ENCODE data around the gene NPY.
"Not testable (repeated sequence)": the region's sequence is repeated elsewhere in the genome, so short reads cannot be mapped to it uniquely, and the experiment has no call there.

The NPY gene

DNA sequence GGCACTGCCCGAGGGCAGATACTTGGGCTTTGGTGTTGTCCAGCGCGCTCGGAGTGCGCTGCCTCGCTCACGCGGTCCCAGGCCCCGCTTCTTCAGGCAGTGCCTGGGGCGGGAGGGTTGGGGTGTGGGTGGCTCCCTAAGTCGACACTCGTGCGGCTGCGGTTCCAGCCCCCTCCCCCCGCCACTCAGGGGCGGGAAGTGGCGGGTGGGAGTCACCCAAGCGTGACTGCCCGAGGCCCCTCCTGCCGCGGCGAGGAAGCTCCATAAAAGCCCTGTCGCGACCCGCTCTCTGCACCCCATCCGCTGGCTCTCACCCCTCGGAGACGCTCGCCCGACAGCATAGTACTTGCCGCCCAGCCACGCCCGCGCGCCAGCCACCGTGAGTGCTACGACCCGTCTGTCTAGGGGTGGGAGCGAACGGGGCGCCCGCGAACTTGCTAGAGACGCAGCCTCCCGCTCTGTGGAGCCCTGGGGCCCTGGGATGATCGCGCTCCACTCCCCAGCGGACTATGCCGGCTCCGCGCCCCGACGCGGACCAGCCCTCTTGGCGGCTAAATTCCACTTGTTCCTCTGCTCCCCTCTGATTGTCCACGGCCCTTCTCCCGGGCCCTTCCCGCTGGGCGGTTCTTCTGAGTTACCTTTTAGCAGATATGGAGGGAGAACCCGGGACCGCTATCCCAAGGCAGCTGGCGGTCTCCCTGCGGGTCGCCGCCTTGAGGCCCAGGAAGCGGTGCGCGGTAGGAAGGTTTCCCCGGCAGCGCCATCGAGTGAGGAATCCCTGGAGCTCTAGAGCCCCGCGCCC, at the start of gene NPY:
Gene NPY, plus strand, starts transcription at position 294 of the 802 bp plus-strand sequence. CDS start 1,051 bp downstream, outside the sequence.
- no peak for DNase-seq

DNA sequence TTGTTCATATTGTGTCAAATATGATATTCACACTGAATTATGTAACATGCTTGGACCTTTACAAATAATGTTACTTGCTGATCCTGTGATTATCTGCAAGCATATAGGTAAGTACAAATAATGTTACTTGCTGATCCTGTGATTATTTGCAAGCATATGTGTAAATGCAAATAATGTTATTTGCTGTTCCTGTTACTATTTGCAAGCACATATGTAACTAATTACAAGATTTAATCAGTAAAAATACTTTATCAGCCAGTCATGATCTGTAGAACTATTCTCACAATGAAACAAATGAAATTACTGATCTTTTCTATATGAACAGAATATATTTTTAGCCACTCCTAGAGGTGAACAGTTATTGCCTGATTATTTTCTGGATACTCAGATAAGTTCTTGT, 44.7 kb upstream of the NPY start:
- DNase-seq: no peak

DNA sequence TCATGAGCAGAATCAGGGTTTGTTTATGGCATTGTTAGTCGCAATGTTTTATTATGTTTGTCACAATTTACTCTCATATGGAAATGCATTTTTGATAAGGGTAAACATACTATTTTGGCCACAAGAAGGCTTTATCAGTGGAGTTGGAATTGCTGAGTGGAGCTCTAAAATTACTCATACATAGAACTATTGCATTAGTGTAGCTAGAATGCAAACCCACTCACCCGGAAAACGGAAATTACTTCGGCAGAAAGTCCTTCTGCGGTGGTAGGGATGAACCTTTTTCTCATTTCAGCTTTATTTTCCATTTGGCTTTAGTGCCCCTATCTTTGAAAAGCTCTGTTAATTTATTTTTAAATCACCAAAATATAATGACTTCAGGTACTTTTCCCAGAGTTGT, 42.8 kb upstream of the NPY start:
- no peak for DNase-seq

DNA sequence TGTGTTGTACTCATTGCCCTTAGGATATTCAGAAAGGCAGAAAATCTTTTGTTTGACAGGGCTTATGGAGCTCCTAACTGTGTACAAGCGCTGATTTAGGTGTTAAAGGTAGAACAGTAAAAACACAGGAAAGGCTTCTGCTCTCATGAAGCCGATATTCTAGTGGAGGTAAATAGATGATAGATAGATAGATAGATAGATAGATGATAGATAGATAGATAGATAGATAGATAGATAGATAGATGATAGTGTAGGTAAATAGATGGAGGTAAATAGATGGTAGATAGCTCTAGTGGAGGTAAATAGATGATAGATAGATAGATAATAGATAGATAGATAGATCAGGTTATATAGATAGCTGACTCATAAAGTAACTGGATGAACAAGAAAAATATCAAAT, 39.4 kb upstream of the NPY start:
- no peak for DNase-seq

DNA sequence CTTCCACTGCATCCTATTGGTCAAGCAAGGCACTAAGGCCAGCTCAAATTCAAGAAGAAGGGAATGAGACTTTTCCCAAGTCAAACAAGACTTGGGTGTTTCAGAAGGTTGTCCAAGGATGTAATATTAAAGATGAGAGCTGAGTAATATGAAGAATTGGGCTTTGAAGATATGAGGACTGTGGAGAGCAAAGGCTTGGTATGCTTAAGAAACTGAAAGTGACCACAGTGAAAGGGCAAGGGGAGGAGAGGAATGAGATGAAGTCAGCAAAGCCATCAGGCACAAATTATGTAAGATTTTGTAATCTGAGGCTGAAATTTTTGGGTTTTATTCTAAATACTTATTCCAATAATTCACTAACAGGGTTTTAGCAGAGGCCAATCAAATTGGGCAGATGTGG, 38.6 kb upstream of the NPY start:
- DNase-seq: no peak

DNA sequence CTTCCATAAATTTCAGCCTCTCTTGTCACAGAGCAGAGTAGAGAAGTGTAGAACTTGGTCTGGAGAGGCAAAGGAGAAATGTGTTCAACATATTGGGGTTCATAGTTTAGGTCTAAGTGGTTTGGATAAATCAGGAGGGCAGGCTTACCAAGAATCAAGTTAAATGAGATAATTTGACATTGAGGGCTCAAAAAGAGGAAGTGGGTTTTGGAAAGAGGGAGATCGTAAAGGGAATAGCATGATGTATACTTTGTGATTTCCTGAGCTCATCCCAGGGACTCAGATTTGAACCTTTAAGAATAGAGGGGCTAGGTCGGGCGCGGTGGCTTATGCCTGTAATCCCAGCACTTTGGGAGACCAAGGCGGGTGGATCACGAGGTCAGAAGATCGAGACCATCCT, 34.7 kb upstream of the NPY start:
- DNase-seq: no peak

DNA sequence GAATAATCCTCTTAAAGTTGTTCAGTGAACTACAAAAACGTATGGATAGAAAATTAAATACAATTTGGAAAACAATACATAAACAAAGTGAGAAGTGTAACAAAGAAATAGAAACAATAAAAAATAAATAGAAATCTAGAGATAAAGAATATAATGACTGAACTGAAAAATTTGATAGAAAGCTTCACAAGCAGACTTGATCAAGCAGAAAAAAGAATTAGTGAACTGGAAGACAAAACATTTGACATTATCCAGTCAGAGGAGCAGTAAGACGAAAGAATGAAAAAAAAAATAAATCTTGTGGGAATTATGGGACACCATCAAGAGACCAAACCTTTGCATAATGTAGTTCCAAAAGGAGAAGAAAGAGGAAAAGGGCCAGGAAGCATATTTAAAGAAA, 32.4 kb upstream of the NPY start:
- DNase-seq: no peak

DNA sequence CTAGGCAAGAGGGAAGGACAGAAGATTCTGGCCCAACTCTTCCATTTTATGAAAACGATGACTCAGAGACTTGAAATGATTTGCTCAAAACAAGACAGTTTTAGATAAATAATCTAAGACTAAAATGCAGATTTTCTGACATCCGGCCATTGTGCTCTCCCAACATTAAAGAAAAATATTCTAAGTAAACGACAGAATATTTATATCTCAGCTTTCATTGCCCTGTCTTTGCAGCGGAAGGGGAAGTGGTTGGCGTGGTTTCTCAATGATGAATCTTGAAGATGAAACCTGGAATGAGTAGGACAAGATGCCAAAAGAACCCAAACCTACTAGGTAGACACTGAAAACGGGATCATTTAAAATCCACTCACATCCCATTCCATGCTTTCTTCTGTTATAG, 28.9 kb upstream of the NPY start:
- DNase-seq: no peak

DNA sequence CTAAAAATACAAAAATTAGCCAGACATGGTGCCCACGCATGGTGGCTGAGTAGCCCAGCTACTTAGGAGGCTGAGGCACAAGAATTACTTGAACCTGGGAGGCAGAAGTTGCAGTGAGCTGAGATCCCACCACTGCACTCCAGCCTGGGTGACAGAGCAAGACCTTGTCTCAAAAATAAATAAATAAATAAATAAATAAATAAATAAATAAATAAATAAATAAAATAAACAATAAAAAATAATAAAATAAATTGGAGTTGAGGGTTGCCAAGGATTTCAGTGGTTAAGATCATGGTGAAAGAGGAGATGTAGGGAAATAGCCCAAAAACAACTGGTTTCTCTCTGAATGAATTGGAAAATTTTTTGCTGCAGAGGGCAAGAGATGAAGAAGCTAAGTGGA, 25.7 kb upstream of the NPY start:
- not testable (repeated sequence) for DNase-seq

DNA sequence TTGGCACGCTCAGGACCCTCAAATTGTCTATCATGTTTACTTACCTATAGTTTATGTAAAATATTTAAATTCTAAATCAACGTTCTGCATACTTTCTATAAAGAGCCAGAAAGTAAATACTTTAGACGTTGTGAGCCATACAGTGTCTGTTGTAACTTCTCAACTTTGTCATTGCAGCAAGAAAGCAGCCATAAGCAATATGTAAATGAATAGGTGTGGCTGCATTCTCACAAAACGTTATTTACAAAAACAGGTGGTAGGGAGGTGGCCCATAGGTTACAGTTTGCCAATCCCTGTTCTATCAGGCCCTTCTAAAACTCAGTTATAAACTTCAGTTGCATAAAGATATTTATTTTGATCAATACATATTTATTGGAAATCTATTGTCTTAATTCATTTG, 12.1 kb upstream of the NPY start:
- no peak for DNase-seq

DNA sequence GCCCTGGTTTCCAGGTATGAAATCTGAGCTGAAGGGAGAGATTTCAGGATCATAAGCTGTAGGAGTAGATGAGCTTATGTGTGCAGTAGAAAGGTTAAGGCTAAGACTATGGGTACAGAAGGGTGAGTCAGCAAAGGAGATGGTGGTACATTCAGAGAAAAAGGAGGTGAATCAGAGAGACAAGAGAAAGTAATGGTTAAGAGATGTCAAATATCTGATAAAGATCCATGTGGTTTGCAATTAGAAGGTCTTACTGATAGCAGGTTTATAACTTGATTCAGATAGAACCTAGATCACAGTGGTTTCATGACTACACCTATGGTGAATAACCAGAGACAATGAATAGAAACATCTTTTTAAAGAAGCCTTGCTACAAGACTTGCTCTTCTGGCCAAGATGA, 4.5 kb upstream of the NPY start:
- no peak for DNase-seq

DNA sequence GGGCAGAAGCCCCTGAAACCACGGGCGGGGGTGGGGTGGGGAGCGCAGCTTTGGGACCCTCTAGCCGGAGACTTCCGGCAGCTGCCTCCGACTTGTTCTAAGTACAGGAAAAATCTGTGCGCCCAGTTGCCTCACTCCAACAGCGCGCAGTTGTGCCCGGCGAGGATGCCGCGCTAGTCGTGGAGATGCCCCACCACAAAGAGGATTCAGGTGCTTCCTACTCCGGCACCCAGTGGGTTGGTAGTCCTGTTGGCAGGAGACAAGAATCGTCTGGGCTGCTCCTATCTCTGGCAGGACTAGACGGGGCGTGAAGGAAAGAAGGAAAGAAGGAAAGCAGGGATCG, 465 bp upstream of the NPY start:
- no peak for DNase-seq

DNA sequence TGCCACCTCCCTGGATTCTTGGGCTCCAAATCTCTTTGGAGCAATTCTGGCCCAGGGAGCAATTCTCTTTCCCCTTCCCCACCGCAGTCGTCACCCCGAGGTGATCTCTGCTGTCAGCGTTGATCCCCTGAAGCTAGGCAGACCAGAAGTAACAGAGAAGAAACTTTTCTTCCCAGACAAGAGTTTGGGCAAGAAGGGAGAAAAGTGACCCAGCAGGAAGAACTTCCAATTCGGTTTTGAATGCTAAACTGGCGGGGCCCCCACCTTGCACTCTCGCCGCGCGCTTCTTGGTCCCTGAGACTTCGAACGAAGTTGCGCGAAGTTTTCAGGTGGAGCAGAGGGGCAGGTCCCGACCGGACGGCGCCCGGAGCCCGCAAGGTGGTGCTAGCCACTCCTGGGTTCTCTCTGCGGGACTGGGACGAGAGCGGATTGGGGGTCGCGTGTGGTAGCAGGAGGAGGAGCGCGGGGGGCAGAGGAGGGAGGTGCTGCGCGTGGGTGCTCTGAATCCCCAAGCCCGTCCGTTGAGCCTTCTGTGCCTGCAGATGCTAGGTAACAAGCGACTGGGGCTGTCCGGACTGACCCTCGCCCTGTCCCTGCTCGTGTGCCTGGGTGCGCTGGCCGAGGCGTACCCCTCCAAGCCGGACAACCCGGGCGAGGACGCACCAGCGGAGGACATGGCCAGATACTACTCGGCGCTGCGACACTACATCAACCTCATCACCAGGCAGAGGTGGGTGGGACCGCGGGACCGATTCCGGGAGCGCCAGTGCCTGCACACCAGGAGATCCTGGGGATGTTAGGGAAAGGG, 913 bp downstream of the NPY start:
- DNase-seq: no peak

DNA sequence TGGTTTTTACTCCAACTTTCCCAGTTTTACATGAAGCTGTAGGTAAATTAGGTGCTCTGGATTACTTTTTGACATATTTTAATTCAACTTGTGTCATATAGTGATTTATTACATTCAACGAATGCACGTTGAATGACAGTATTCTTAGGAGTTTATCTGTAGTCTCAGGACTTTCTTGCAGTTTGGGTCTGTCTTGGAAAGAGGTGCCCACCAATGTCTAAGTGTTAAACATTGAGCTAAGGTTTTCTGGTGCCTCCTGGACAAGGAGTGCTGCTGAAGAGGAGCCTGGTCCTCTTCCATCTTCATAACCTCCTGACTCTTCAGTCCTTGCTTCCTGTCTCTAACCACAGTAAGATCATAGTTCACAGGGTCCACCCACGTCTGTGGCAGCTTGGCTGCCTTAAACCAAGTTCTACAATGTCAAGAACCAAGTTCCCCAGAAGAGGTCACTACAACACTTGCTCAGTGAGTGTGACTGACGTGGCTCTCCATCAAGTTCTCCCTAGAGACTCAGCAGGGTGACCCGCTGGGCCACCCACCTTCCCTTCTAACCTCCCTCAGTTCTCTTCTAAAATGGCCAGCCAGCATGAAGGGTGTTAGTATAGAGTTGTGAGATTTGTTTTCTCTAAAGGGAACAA, 6.1 kb downstream of the NPY start:
- peak; percentile 54 for DNase-seq

DNA sequence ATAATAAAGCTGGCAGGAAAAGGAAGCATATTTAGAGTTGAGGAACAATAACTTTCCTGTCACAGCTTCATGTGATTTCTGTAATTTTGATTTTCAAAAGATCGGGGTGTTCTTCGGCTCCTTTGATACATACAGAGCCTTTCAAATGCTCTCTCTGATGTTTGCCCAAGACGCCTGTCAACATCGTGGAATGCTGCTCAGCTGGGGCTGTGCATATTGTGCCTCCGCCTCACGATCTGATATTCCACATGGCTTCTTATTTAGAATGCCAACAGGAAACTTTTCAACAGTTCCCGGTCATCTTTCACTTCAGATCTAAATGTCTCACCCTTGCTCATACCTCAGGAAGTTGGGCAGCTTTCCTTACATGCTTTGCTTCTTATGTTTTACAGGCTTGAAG, 7.3 kb downstream of the NPY start:
- no peak for DNase-seq

DNA sequence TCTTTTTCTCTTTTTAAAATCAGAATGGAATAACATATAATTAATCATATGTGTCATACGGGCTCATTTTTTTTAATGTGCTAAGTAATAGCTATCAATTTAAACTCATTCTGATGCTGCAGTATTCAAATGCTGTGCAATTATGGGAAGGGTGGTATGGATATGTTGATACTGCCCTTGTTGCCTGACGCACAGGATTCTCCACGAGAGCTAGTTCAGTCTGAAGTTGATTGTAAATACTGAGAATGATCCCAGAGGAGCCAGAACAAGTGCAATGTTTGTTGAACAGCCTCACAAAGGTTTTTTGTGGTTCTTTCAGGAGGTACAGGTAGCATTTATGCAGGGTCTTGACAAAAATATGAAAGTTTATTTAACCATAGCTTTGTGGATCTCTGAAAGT, 13.4 kb downstream of the NPY start:
- no peak for DNase-seq

DNA sequence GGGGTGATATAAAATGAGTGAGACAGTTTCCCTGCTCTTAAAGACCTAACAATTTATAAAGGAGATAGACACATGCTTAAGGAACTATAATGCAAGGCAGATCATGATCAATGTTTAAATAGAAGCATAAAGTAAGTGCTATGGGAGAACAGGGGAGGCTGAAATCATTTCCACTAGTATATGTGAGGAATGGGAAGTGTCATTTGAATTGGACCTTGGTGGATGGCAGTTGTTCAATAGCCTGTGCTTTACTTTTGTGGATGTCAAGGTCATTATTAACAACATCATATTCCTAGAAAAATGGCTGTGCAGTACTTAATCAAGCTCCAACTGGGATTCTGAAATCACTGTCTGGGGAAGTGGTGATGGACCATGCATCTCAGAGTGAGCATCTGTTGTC, 14.7 kb downstream of the NPY start:
- no peak for DNase-seq

DNA sequence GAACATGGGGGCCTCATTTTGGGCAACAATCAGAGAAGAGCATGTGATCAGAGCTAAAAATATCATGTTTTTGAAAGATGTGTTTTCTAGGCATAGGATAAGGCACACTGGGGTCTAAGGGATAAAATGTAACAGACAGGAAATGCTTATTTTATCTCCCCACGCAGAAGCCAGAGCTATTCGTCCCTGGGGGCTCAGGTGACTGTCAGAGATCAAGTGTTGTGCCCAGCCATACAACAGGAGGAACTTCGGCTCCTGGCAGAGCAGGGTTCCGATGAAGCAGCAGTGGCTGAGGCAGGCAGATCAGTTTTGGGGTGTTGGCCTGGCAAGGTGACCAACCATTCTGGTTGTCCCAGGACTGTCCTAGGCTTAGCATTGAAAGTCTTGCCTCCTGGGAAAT, 15.2 kb downstream of the NPY start:
- DNase-seq: no peak

DNA sequence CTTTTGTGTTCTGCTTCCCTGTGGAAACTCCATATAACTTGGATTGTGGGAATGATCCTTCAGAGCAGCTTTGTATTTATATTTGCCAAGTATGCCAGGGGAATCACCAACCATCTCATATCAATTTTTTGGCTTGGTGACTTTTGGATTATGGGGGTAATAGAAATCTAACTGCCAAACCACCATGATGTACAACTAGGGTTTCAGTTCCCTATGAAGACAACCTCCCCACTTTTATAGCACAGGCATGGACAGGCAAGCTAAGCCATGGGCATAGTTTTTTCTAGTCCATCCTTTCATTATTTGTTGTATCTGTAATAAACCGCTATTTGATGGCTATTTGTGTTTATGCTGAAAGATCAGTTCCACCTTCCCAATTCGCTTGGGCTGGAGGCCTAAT, 17.7 kb downstream of the NPY start:
- DNase-seq: no peak

DNA sequence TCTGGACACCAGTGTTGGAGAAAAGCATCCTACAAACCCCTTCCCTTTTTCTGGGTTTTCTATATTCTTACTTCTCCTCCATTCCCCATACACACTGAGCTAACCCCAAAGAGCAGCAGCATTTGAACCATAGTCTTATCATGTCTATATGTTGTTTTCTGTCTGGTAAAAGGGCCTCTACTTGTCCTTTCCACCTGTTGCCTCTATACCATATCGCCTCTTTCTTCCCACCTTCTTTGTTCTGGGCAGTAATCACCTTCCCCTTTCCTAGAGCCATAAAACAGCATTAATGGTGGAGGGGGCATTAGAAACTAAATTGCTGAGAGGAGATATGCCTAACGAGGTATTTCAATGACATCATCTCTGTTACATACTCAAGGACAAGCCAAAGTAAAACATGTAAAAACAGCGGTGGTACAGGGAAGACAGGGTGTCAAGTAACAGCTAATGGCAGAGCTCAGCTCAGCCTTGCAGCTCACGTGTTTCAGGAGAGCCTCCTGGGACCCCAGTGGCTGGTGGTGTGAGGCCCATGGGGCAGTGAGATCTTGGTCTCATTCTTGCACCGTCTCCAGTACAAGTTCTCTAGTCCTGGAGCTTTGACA, 20.6 kb downstream of the NPY start:
- DNase-seq: no peak

DNA sequence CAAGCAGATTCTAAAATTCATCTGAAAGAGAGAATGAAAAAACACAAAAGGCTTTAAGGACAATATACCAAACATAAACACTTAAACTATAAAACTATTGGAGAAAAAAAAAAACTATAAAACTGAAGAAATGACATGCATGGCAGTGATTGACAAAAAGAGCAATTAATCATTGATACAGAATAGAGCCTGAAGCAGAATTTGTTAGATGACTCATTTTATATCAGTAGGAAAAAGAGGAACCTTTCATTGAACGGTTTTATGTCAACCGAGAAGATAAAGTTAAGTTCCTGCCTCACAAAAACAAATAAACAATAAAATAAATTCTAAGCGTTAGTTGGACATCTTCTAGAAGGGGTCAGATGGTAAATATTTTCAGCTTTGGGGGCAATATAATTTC, 23.3 kb downstream of the NPY start:
- DNase-seq: no peak

DNA sequence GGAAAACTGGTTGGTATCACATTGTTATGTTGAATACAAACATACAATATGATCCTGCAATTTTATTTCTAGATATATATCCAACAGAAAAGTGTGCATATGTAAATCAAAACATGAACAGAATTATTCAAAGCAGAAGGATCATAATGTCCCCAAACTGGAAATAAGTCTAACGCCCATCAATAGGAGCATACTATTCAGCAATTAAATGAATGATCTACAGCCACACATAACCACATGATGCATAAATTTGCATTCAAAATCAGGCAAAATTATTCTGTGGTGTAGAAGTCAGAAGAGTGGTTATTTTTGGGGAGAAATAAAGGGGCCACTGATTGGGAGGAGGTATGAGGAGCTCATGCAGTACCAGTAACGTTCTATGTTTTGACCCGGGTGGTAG, 28.6 kb downstream of the NPY start:
- no peak for DNase-seq

DNA sequence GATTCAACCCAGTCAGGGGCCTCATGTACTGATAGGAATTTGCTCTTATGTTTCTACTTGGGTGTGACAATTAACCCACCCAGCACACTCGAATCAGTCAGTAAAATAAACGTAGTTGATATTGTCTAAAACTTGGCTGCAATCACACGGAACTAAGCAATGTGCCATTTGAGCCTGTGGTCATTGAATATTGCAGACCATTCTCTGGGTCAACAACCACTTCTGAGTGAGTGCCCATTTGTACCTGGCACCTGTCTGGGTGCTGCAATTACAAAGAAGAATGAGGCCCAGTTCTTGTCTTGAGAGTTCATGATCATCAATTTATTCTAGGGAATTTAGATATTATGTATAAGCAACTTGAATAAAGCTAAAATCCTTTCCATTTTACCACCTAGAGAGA, 29.8 kb downstream of the NPY start:
- DNase-seq: no peak

DNA sequence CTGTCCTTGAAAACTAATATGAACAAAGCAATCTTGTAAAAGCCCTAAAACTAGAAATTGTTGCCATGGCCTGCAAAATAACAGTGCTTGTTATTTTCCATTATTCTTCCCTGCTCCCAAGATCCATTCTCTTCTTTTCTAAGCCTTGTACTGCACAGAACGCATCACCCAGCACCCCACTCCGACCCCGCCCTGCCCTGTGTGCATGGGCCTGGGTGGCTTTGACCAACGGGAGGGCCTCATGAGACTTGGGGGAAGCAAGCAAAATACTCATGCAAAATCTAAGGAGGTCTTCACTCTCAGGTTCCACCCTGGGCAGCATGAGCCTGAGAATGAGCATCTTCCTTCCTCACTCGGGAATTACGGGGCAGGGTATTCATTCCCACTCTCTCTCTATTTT, 32.4 kb downstream of the NPY start:
- no peak for DNase-seq
